GM19099 (cell line): ENCODE data around the gene FILIP1L.

Experiments
- POLR2A ChIP-seq: IDR thresholded peaks from 3 replicates; pipeline ENCODE4 v1.6.1; 2011; ENCODE audit warnings: low read depth; ENCODE audit not compliant: insufficient read length; ENCODE audit errors: extremely low read depth

The FILIP1L gene

GRCh38 chr3:99934975-99935797, 179.1 kb downstream of the FILIP1L start:
- no peak for TF ChIP-seq POLR2A

- TF ChIP-seq POLR2A, result no peak
Observed at GRCh38 chr3:99933971-99934750, 180.1 kb downstream of the FILIP1L start.

- no peak for TF ChIP-seq POLR2A
Observed at GRCh38 chr3:99931059-99931458, 183.2 kb downstream of the FILIP1L start.

- TF ChIP-seq POLR2A, result no peak
Observed at GRCh38 chr3:99929745-99930139, 184.6 kb downstream of the FILIP1L start.

- TF ChIP-seq POLR2A, result no peak
Observed at GRCh38 chr3:99928771-99929744, 185.2 kb downstream of the FILIP1L start.

- TF ChIP-seq POLR2A, result no peak
Observed at GRCh38 chr3:99927671-99928457, 186.4 kb downstream of the FILIP1L start.

- TF ChIP-seq POLR2A, result no peak
Observed at GRCh38 chr3:99925584-99926230, 188.6 kb downstream of the FILIP1L start.

GRCh38 chr3:99923873-99924272, 190.4 kb downstream of the FILIP1L start:
- TF ChIP-seq POLR2A, result no peak

- no peak for TF ChIP-seq POLR2A
Observed at GRCh38 chr3:99921986-99922385, 192.3 kb downstream of the FILIP1L start.

GRCh38 chr3:99921377-99921695, 193.0 kb downstream of the FILIP1L start:
- TF ChIP-seq POLR2A, result no peak

GRCh38 chr3:99920481-99921376, 193.6 kb downstream of the FILIP1L start:
- TF ChIP-seq POLR2A, result no peak

- TF ChIP-seq POLR2A, result no peak
Observed at GRCh38 chr3:99919694-99920093, 194.6 kb downstream of the FILIP1L start.

GRCh38 chr3:99918715-99919114, 195.6 kb downstream of the FILIP1L start:
- no peak for TF ChIP-seq POLR2A
